Trophoblast cell (in vitro differentiated cells and primary cell): Measurements from ENCODE around the gene SERPING1.

Experiments
- DNase-seq, 2 donors: peaks; one replicate each; pipeline ENCODE4 v3.0.0-alpha.2; 2016
- H2AFZ ChIP-seq: 2 replicates; pipeline ENCODE4 v1.6.1; 2013; ENCODE audit warnings: low read length, moderate library complexity, mild to moderate bottlenecking; ENCODE audit not compliant: insufficient read depth, poor library complexity
- H2AK5ac ChIP-seq: 2 replicates; pipeline ENCODE4 v1.6.1; 2013; ENCODE audit warnings: mild to moderate bottlenecking, low read length
- H2BK120ac ChIP-seq: 2 replicates; pipeline ENCODE4 v1.6.1; 2013; ENCODE audit warnings: low read length, mild to moderate bottlenecking, moderate library complexity; ENCODE audit not compliant: insufficient read depth, poor library complexity
- H2BK12ac ChIP-seq: 2 replicates; pipeline ENCODE4 v1.6.1; 2013; ENCODE audit warnings: mild to moderate bottlenecking, low read length, moderate library complexity
- H2BK5ac ChIP-seq: 2 replicates; pipeline ENCODE4 v1.6.1; 2013; ENCODE audit warnings: low read length, low read depth, moderate library complexity, mild to moderate bottlenecking; ENCODE audit not compliant: poor library complexity
- H3K14ac ChIP-seq: 2 replicates; pipeline ENCODE4 v1.6.1; 2013; ENCODE audit warnings: mild to moderate bottlenecking, low read length
- H3K18ac ChIP-seq: 2 replicates; pipeline ENCODE4 v1.6.1; 2013; ENCODE audit warnings: mild to moderate bottlenecking, low read length
- H3K23ac ChIP-seq: 2 replicates; pipeline ENCODE4 v1.6.1; 2013; ENCODE audit warnings: low read length
- H3K27ac ChIP-seq: 2 replicates; pipeline ENCODE4 v1.5.1; 2013; ENCODE audit warnings: low read depth, mild to moderate bottlenecking, inconsistent platforms, low read length, moderate library complexity
- H3K27me3 ChIP-seq: 2 replicates; pipeline ENCODE4 v1.6.1; 2013; ENCODE audit warnings: inconsistent platforms, mild to moderate bottlenecking, low read length, moderate library complexity; ENCODE audit not compliant: insufficient read depth
- H3K36me3 ChIP-seq, 2 experiments: 1 replicate in 1 of 2; 2 replicates in 1 of 2; pipeline ENCODE4 v1.6.1; 2013; ENCODE audit warnings: low read length in 2 of 2, mild to moderate bottlenecking in 2 of 2, moderate library complexity in 1 of 2; ENCODE audit not compliant: insufficient read depth in 2 of 2, control insufficient read depth in 1 of 2
- H3K4ac ChIP-seq: 2 replicates; pipeline ENCODE4 v1.6.1; 2013; ENCODE audit warnings: low read depth, mild to moderate bottlenecking, low read length, moderate library complexity
- H3K4me1 ChIP-seq, 2 experiments: 1 replicate in 1 of 2; 2 replicates in 1 of 2; pipeline ENCODE4 v1.6.1; 2013; ENCODE audit warnings: low read length in 2 of 2, mild to moderate bottlenecking in 2 of 2, moderate library complexity in 1 of 2; ENCODE audit not compliant: insufficient read depth in 2 of 2, control insufficient read depth in 1 of 2
- H3K4me2 ChIP-seq: 2 replicates; pipeline ENCODE4 v1.6.1; 2013; ENCODE audit warnings: inconsistent platforms, mild to moderate bottlenecking, low read length, moderate library complexity
- H3K4me3 ChIP-seq: 2 replicates; pipeline ENCODE4 v1.5.1; 2013; ENCODE audit warnings: mild to moderate bottlenecking, low read depth, low read length, inconsistent platforms
- H3K79me1 ChIP-seq: one replicate; pipeline ENCODE4 v1.6.1; 2013; ENCODE audit warnings: low read length
- H3K79me2 ChIP-seq: 2 replicates; pipeline ENCODE4 v1.6.1; 2013; ENCODE audit warnings: low read length, mild to moderate bottlenecking; ENCODE audit not compliant: control insufficient read depth, insufficient read depth, poor library complexity
- H3K9ac ChIP-seq: 2 replicates; pipeline ENCODE4 v1.6.1; 2013; ENCODE audit warnings: mild to moderate bottlenecking, low read length
- H3K9me3 ChIP-seq: 2 replicates; pipeline ENCODE4 v1.6.1; 2013; ENCODE audit warnings: low read depth, mild to moderate bottlenecking, control low read depth, inconsistent platforms, low read length; ENCODE audit not compliant: insufficient read depth
- H4K12ac ChIP-seq: 2 replicates; pipeline ENCODE4 v1.6.1; 2013; ENCODE audit warnings: low read depth, mild to moderate bottlenecking, low read length, moderate library complexity
- H4K8ac ChIP-seq: 2 replicates; pipeline ENCODE4 v1.6.1; 2013; ENCODE audit warnings: low read depth, mild to moderate bottlenecking, low read length, moderate library complexity
- H4K91ac ChIP-seq: one replicate; pipeline ENCODE4 v1.6.1; 2013; ENCODE audit warnings: low read depth, mild to moderate bottlenecking, low read length, moderate library complexity
- WGBS: extraction: QIAGEN DNeasy Blood & Tissue Kit; methylation state at CpG from one replicate; pipeline ENCODE4 v1.1.7; 2013; ENCODE audit warnings: missing lambda C conversion rate; ENCODE audit not compliant: insufficient read length, insufficient coverage; ENCODE audit errors: extremely low coverage; 5-methylcytosine and 5-hydroxymethylcytosine counted together

SERPING1 gene

GRCh38 chr11:57635246-57635645 lies 37.8 kb downstream of the SERPING1 start:
- WGBS = no CpG with 5 or more reads among the region's 8 CpGs
- peak in 1 of 2 donors; percentile 39 for DNase-seq
- Histone ChIP-seq H3K9ac (no peak overlapping the region), H2BK120ac (no peak overlapping the region), H3K4me1 (peaks cover 12 to 15% of the 10 kb centered on the region in 2 experiments), H3K27me3 (no peaks in the 10 kb centered on the region), H3K18ac (no peak overlapping the region), H2AK5ac (no peak overlapping the region), H2BK12ac (no peak overlapping the region), H4K12ac (no peak overlapping the region), H3K4me2 (no peak overlapping the region), H4K91ac (no peak overlapping the region), H3K79me2 (peaks cover 17% of the 10 kb centered on the region), H3K27ac (no peak overlapping the region), H4K8ac (no peak overlapping the region), H3K9me3 (no peaks in the 10 kb centered on the region), H3K4me3 (no peak overlapping the region), H3K23ac (no peak overlapping the region), H3K36me3 (no peaks in the 10 kb centered on the region), H2BK5ac (no peak overlapping the region), H3K79me1 (peaks cover 26% of the 10 kb centered on the region), H3K14ac (no peak overlapping the region), H2AFZ (no peak overlapping the region), H3K4ac (no peak overlapping the region)

GRCh38 chr11:57637626-57638004 lies 40.1 kb downstream of the SERPING1 start:
- Histone ChIP-seq H3K27ac (peak overlapping the region; percentile 96), H4K91ac (peak overlapping the region; percentile 94), H3K18ac (peak overlapping the region; percentile 95), H3K23ac (no peak overlapping the region), H4K12ac (peak overlapping the region; percentile 85), H2BK12ac (peak overlapping the region; percentile 83), H3K4ac (peak overlapping the region; percentile 84), H4K8ac (peak overlapping the region; percentile 89), H2BK120ac (peak overlapping the region; percentile 93), H3K4me1 (peaks cover 23 to 25% of the 10 kb centered on the region in 2 experiments), H3K36me3 (peaks cover 8 to 9% of the 10 kb centered on the region in 2 experiments), H2BK5ac (peak overlapping the region; percentile 97), H3K9me3 (no peaks in the 10 kb centered on the region), H2AFZ (peak overlapping the region; percentile 63), H3K4me2 (peak overlapping the region; percentile 92), H2AK5ac (peak overlapping the region; percentile 73), H3K4me3 (peak overlapping the region; percentile 70), H3K79me2 (peaks cover 22% of the 10 kb centered on the region), H3K27me3 (no peaks in the 10 kb centered on the region), H3K14ac (peak overlapping the region; percentile 95), H3K79me1 (peaks cover 29% of the 10 kb centered on the region), H3K9ac (peak overlapping the region; percentile 78)
- peak; percentile 47 to 70 for DNase-seq
- no CpG with 5 or more reads among the region's 18 CpGs for WGBS

- DNase-seq = peak in 1 of 2 donors; percentile 63
- Histone ChIP-seq H3K9ac (peak overlapping the region; percentile 99), H3K18ac (peak overlapping the region; percentile 95), H3K23ac (no peak overlapping the region), H3K4me3 (peak overlapping the region; percentile 98), H3K4ac (peak overlapping the region; percentile 95), H4K8ac (peak overlapping the region; percentile 99), H3K14ac (peak overlapping the region; percentile 98), H4K91ac (peak overlapping the region; percentile 100), H2AFZ (peak overlapping the region; percentile 80), H2BK5ac (peak overlapping the region; percentile 100), H3K4me1 (peaks cover 23 to 25% of the 10 kb centered on the region in 2 experiments), H3K79me1 (peaks cover 29% of the 10 kb centered on the region), H3K79me2 (peaks cover 22% of the 10 kb centered on the region), H3K27ac (peak overlapping the region; percentile 96), H3K36me3 (peaks cover 8 to 9% of the 10 kb centered on the region in 2 experiments), H2BK12ac (peak overlapping the region; percentile 83), H2BK120ac (peak overlapping the region; percentile 99), H3K27me3 (no peaks in the 10 kb centered on the region), H2AK5ac (peak overlapping the region; percentile 87), H4K12ac (peak overlapping the region; percentile 99), H3K9me3 (no peaks in the 10 kb centered on the region), H3K4me2 (peak overlapping the region; percentile 92)
- no CpG with 5 or more reads among the region's 47 CpGs for WGBS
Measured at GRCh38 chr11:57638005-57638781, 40.7 kb downstream of the SERPING1 start.

GRCh38 chr11:57638811-57639320 lies 41.4 kb downstream of the SERPING1 start:
- Histone ChIP-seq H3K4me1 (peaks cover 20 to 22% of the 10 kb centered on the region in 2 experiments), H2AK5ac (peak overlapping the region; percentile 87), H4K8ac (peak overlapping the region; percentile 99), H3K4me2 (peak overlapping the region; percentile 92), H2BK12ac (peak overlapping the region; percentile 27), H2BK120ac (peak overlapping the region; percentile 99), H3K14ac (peak overlapping the region; percentile 98), H3K36me3 (peaks cover 8 to 9% of the 10 kb centered on the region in 2 experiments), H3K23ac (no peak overlapping the region), H3K9ac (peak overlapping the region; percentile 99), H3K27ac (peak overlapping the region; percentile 87), H3K18ac (peak overlapping the region; percentile 52), H2AFZ (no peak overlapping the region), H2BK5ac (peak overlapping the region; percentile 100), H3K4me3 (peak overlapping the region; percentile 98), H3K27me3 (no peaks in the 10 kb centered on the region), H3K9me3 (no peaks in the 10 kb centered on the region), H3K79me1 (peaks cover 29% of the 10 kb centered on the region), H3K4ac (peak overlapping the region; percentile 95), H3K79me2 (peaks cover 22% of the 10 kb centered on the region), H4K91ac (peak overlapping the region; percentile 100), H4K12ac (peak overlapping the region; percentile 99)
- no CpG with 5 or more reads among the region's 19 CpGs for WGBS
- no peak for DNase-seq
